Adrenal gland (tissue), 12 donors: ENCODE data around the gene ULBP1. TPM values are rescaled to one million over a fixed set of nuclear protein-coding genes. Genes with fewer than 3 reads are reported as not detected.

Experiments used
- DNase-seq, 7 donors: peaks; one replicate each; pipeline ENCODE4 v3.0.0-alpha.2; 2019 to 2020
- H3K27ac ChIP-seq, 5 donors: fragments of 200-600 bp; sonication (generic) in 4 of 5; 1 replicate in 3 of 5; 2 replicates in 2 of 5; pipeline versions ENCODE4 v1.5.1 to v1.8.0; 2016 to 2020; ENCODE audit warnings: mild to moderate bottlenecking in 1 of 5
- H3K27me3 ChIP-seq: fragments of 200-600 bp; 2 replicates; pipeline ENCODE4 v1.8.0; 2021
- H3K36me3 ChIP-seq, 2 donors: fragments of 200-600 bp; replicated peaks in 1 of 2; 1 replicate in 1 of 2; 2 replicates in 1 of 2; pipeline versions ENCODE4 v1.5.1 to v1.8.0; 2018 to 2022
- H3K4me1 ChIP-seq, 2 donors: fragments of 200-600 bp; replicated peaks in 1 of 2; 1 replicate in 1 of 2; 2 replicates in 1 of 2; pipeline versions ENCODE4 v1.5.1 to v1.8.0; 2018 to 2021
- H3K4me3 ChIP-seq, 4 donors: fragments of 200-600 bp; sonication (generic) in 3 of 4; one replicate each; pipeline ENCODE4 v1.5.1; 2016 to 2018
- H3K9me3 ChIP-seq, 3 donors: fragments of 200-600 bp; sonication (generic) in 1 of 3; replicated peaks in 1 of 3; 1 replicate in 2 of 3; 2 replicates in 1 of 3; pipeline versions ENCODE4 v1.5.1 to v1.8.0; 2016 to 2021
- CTCF ChIP-seq, 6 experiments: fragments of 450-650 bp in 4 of 6; fragments of 200-600 bp in 2 of 6; sonication (generic) in 1 of 6; IDR thresholded peaks; 1 replicate in 5 of 6; 2 replicates in 1 of 6; pipeline versions ENCODE4 v1.5.1 to v1.8.0; 2016 to 2021; ENCODE audit warnings: antibody characterized with exemption in 6 of 6, mild to moderate bottlenecking in 2 of 6, moderate library complexity in 1 of 6
- POLR2A ChIP-seq, 2 donors: fragments of 450-650 bp; IDR thresholded peaks; one replicate each; pipeline ENCODE4 v1.6.1; 2017; ENCODE audit warnings: antibody characterized with exemption in 2 of 2, mild to moderate bottlenecking in 2 of 2, moderate library complexity in 1 of 2
- WGBS, 4 donors: extraction: QIAGEN DNeasy Blood & Tissue Kit in 2 of 4; methylation state at CpG; one replicate each; pipeline versions ENCODE4 v1.1.5 to v1.1.7; 2013 to 2017; 5-methylcytosine and 5-hydroxymethylcytosine counted together
- intact Hi-C, 2 donors: fragments of 100-400 bp; cut with DNase I; formaldehyde crosslinking; loops; one replicate each; pipeline versions ENCODE4 v1.14.1 to v1.15.0; 2022 to 2023
- polyA plus RNA-seq, 3 donors: library from polyadenylated mRNA; stranded (reverse); fragments of 200-250 nt in 2 of 3; fragments of 350-450 nt in 1 of 3; fragmentation: Illumina TruSeq in 1 of 3; extraction: RNeasy Lipid Tissue Mini Kit (QIAGEN cat#74804) in 1 of 3; gene quantifications; one replicate each; pipeline ENCODE4 v1.2.3, GENCODE V29; 2013 to 2014
- total RNA-seq, 9 donors: library from RNA; depleted of rRNA in 4 of 9; stranded (reverse); fragments of >200 nt in 4 of 9; fragments of 120-200 nt in 1 of 9; fragmentation: NEBNext Ultra II Directional in 1 of 9; extraction: Animal tissue kit (Norgen Biotek cat#: 25700) in 1 of 9; gene quantifications; one replicate each; pipeline versions ENCODE4 v1.1.0 to v1.2.4, GENCODE V29; 2013 to 2023
- donor health status: healthy with polysubstance abuse.
- donor health status: Bipolar disorder and iron deficiency.
- donor health status: DM: yes; HTN: yes; CAD: no.
- donor health status: DM: no; HTN: no; CAD: no.
- donor health status: DM: no; HTN: no; CAD: no.
- donor health status: DM: yes; HTN: yes; CAD: no.

ULBP1 gene
- total and polyA plus RNA-seq, 12 donors = 0.03 to 0.88 (median 0.28) TPM; not detected in 4

- DNase-seq = no peak
- Histone ChIP-seq H3K36me3 (no peaks in the 10 kb centered on the region), H3K27ac (no peak overlapping the region), H3K27me3 (peaks cover 27% of the 10 kb centered on the region), H3K4me1 (no peaks in the 10 kb centered on the region), H3K4me3 (no peak overlapping the region), H3K9me3 (no peaks in the 10 kb centered on the region)
- intact Hi-C loops = no loop called here
- TF ChIP-seq CTCF (IDR thresholded peaks at IDR 0.05) = no peak
- no peak for TF ChIP-seq POLR2A (IDR thresholded peaks at IDR 0.05)
- 70 to 100% (median 89%) methylated on average over 1 of the region's 1 CpG for WGBS, 4 donors
These were observed 15.7 kb upstream of the ULBP1 start for GRCh38 chr6:149948011-149948410.

- H3K4me3 ChIP-seq = no peak overlapping the region
- TF ChIP-seq POLR2A (IDR thresholded peaks at IDR 0.05) = no peak
- TF ChIP-seq CTCF (IDR thresholded peaks at IDR 0.05) = no peak
- H3K4me1 ChIP-seq = no peaks in the 10 kb centered on the region
- no peak overlapping the region for H3K27ac ChIP-seq
- no peaks in the 10 kb centered on the region for H3K36me3 ChIP-seq
- no peaks in the 10 kb centered on the region for H3K9me3 ChIP-seq
- intact Hi-C loops = no loop called here
- peaks cover 32% of the 10 kb centered on the region for H3K27me3 ChIP-seq
- no peak for DNase-seq
- WGBS, 4 donors = 80 to 83% (median 81%) methylated on average over 5 of the region's 5 CpGs
These were observed 15.1 kb upstream of the ULBP1 start for GRCh38 chr6:149948616-149949015.

DNA sequence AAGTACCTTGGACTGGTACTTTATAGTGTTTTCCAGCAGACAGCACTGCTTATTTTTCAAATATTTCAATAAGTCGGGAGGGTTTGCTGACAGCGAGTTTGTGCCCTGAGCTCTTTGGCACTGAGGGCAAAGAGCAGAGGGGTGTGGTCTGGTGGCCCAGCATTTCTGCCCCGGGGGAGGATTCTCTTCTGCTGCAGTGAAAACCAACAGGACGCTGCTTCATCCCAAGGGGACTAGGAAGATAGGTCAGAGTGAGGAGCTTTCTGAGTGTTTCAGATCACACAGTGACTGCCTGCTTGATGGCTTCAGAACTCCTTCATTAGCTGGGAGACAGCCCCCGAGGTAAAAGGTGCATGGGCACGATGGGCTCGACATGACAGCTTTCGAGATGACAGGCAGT lies 13.3 kb upstream of the ULBP1 start:
- Histone ChIP-seq H3K27ac (no peak overlapping the region), H3K4me1 (no peaks in the 10 kb centered on the region), H3K36me3 (no peaks in the 10 kb centered on the region), H3K9me3 (no peaks in the 10 kb centered on the region), H3K27me3 (peaks cover 42% of the 10 kb centered on the region), H3K4me3 (no peak overlapping the region)
- 23 to 51% (median 39%) methylated on average over 5 to 8 of the region's 8 CpGs for WGBS, 4 donors
- DNase-seq = no peak
- TF ChIP-seq POLR2A (IDR thresholded peaks at IDR 0.05) = no peak
- no peak for TF ChIP-seq CTCF (IDR thresholded peaks at IDR 0.05)
- intact Hi-C loops = no loop called here

GRCh38 chr6:149951096-149951495 lies 12.6 kb upstream of the ULBP1 start:
- peaks cover 49% of the 10 kb centered on the region for H3K27me3 ChIP-seq
- no peaks in the 10 kb centered on the region for H3K36me3 ChIP-seq
- 70 to 82% (median 74%) methylated on average over 9 of the region's 9 CpGs for WGBS, 4 donors

More at GRCh38 chr6:149951096-149951495, 12.6 kb upstream of the ULBP1 start:
- H3K27ac ChIP-seq = no peak overlapping the region
- no peak for TF ChIP-seq POLR2A (IDR thresholded peaks at IDR 0.05)
- TF ChIP-seq CTCF (IDR thresholded peaks at IDR 0.05) = no peak
- no peak for DNase-seq
- no peaks in the 10 kb centered on the region for H3K9me3 ChIP-seq
- no peak overlapping the region for H3K4me3 ChIP-seq
- no peaks in the 10 kb centered on the region for H3K4me1 ChIP-seq
- intact Hi-C loops = no loop called here
